SU-DHL-6 (cell line): ENCODE data around the gene CIP2A.

Source experiments
- H2AFZ ChIP-seq: fragments of 200-600 bp; sonication (generic); 2 replicates; pipeline ENCODE4 v1.6.1; 2014; ENCODE audit warnings: low read depth, mild to moderate bottlenecking, moderate library complexity, mixed read lengths, antibody characterized with exemption, low read length; ENCODE audit not compliant: severe bottlenecking
- H3F3A ChIP-seq: fragments of 200-600 bp; shearing (Covaris generic); 2 replicates; pipeline ENCODE4 v1.6.0; 2016; ENCODE audit warnings: antibody characterized with exemption, mild to moderate bottlenecking; ENCODE audit not compliant: insufficient read depth
- H3K27ac ChIP-seq: fragments of 200-600 bp; sonication (generic); 2 replicates; pipeline ENCODE4 v1.5.1; 2016; ENCODE audit warnings: low read depth, mild to moderate bottlenecking, low read length, moderate library complexity, mixed read lengths
- H3K27me3 ChIP-seq: fragments of 200-600 bp; sonication (generic), shearing (Covaris generic); 2 replicates; pipeline ENCODE4 v1.6.0; 2014; ENCODE audit warnings: mild to moderate bottlenecking, low read length
- H3K36me3 ChIP-seq: fragments of 200-600 bp; sonication (generic); 2 replicates; pipeline ENCODE4 v1.6.1; 2014; ENCODE audit warnings: mild to moderate bottlenecking, low read length, mixed read lengths
- H3K4me2 ChIP-seq: fragments of 300-600, 200-600 bp; shearing (Covaris generic), sonication (generic); 2 replicates; pipeline ENCODE4 v1.6.0; 2014; ENCODE audit warnings: low read length, low read depth, mild to moderate bottlenecking; ENCODE audit not compliant: poor library complexity, severe bottlenecking
- H3K4me3 ChIP-seq: fragments of 200-600 bp; sonication (generic); 2 replicates; pipeline ENCODE4 v1.5.1; 2014; ENCODE audit warnings: antibody characterized with exemption, low read length, mild to moderate bottlenecking, mixed read lengths; ENCODE audit not compliant: insufficient read depth, poor library complexity, severe bottlenecking
- H3K79me2 ChIP-seq: fragments of 200-600 bp; sonication (generic); 2 replicates; pipeline ENCODE4 v1.6.1; 2014; ENCODE audit warnings: mild to moderate bottlenecking, low read length, moderate library complexity; ENCODE audit not compliant: insufficient read depth
- H3K9ac ChIP-seq: fragments of 200-600 bp; sonication (generic); 2 replicates; pipeline ENCODE4 v1.7.0; 2014; ENCODE audit warnings: mild to moderate bottlenecking, low read length
- H3K9me2 ChIP-seq: fragments of 200-600 bp; sonication (generic); replicated peaks from 2 replicates; pipeline ENCODE4 v1.6.1; 2014; ENCODE audit warnings: low read length; ENCODE audit not compliant: insufficient read depth
- H3K9me3 ChIP-seq: fragments of 200-600 bp; sonication (generic); 2 replicates; pipeline ENCODE4 v1.6.1; 2014; ENCODE audit warnings: low read length, mixed read lengths; ENCODE audit not compliant: insufficient read depth
- H4K20me1 ChIP-seq: fragments of 200-600 bp; sonication (generic); 2 replicates; pipeline ENCODE4 v1.6.1; 2014; ENCODE audit warnings: low read depth, mild to moderate bottlenecking, antibody characterized with exemption, low read length, moderate library complexity, mixed read lengths
- CTCF ChIP-seq: fragments of 200-600 bp; sonication (generic); IDR thresholded peaks from one replicate; pipeline ENCODE4 v1.5.1; 2017; ENCODE audit warnings: antibody characterized with exemption, mild to moderate bottlenecking, low read length, moderate library complexity; ENCODE audit not compliant: insufficient read depth, poor library complexity, severe bottlenecking
- EZH2phosphoT487 ChIP-seq: fragments of 200-600 bp; sonication (generic), shearing (Covaris generic); conservative IDR thresholded peaks from 2 replicates; pipeline ENCODE4 v1.6.1; 2018; ENCODE audit warnings: mild to moderate bottlenecking, antibody characterized with exemption, low read length, moderate library complexity, mixed read lengths

The CIP2A gene

GRCh38 chr3:108602935-108603294 is 13.7 kb upstream of the CIP2A start:
- no peak overlapping the region for H3K4me2 ChIP-seq
- H2AFZ ChIP-seq: no peak overlapping the region
- no peaks in the 10 kb centered on the region for H3K9me3 ChIP-seq
- H3K4me3 ChIP-seq: no peak overlapping the region
- TF ChIP-seq CTCF (no peak), EZH2phosphoT487 (no peak)
- H3F3A ChIP-seq: no peaks in the 10 kb centered on the region
- H3K27me3 ChIP-seq: no peaks in the 10 kb centered on the region
- no peak overlapping the region for H3K27ac ChIP-seq
- H4K20me1 ChIP-seq: no peaks in the 10 kb centered on the region
- H3K36me3 ChIP-seq: peaks cover 5% of the 10 kb centered on the region; the same call in 1 of the 2 replicates
- H3K9ac ChIP-seq: no peak overlapping the region
- H3K9me2 ChIP-seq: no peaks in the 10 kb centered on the region
- H3K79me2 ChIP-seq: no peaks in the 10 kb centered on the region

GRCh38 chr3:108602249-108602934 is 13.2 kb upstream of the CIP2A start:
- Histone ChIP-seq H2AFZ (no peak overlapping the region), H3K4me2 (no peak overlapping the region), H3F3A (no peaks in the 10 kb centered on the region), H3K27ac (no peak overlapping the region), H3K4me3 (no peak overlapping the region), H3K36me3 (peaks cover 5% of the 10 kb centered on the region; the same call in 1 of the 2 replicates), H3K9ac (no peak overlapping the region), H3K27me3 (no peaks in the 10 kb centered on the region), H3K9me3 (no peaks in the 10 kb centered on the region), H4K20me1 (no peaks in the 10 kb centered on the region), H3K9me2 (no peaks in the 10 kb centered on the region), H3K79me2 (no peaks in the 10 kb centered on the region)
- TF ChIP-seq CTCF (no peak), EZH2phosphoT487 (no peak)

GRCh38 chr3:108599677-108600409 is 10.6 kb upstream of the CIP2A start:
- no peaks in the 10 kb centered on the region for H3K9me2 ChIP-seq
- H3F3A ChIP-seq: no peaks in the 10 kb centered on the region
- peaks cover 6% of the 10 kb centered on the region; the same call in 1 of the 2 replicates for H3K36me3 ChIP-seq
- no peak overlapping the region for H3K4me3 ChIP-seq
- no peaks in the 10 kb centered on the region for H3K27me3 ChIP-seq
- H3K27ac ChIP-seq: no peak overlapping the region
- no peaks in the 10 kb centered on the region for H3K9me3 ChIP-seq
- no peak overlapping the region for H3K4me2 ChIP-seq
- H4K20me1 ChIP-seq: no peaks in the 10 kb centered on the region
- TF ChIP-seq CTCF (no peak), EZH2phosphoT487 (no peak)
- no peak overlapping the region for H3K9ac ChIP-seq
- no peak overlapping the region for H2AFZ ChIP-seq
- no peaks in the 10 kb centered on the region for H3K79me2 ChIP-seq
